ENCODE data around the gene NEO1.

- TF ChIP-seq FOS (IDR thresholded peaks at IDR 0.05; ENCODE audit: extremely low read depth, insufficient read length), result no peak
- no peak for TF ChIP-seq SIN3A (IDR thresholded peaks at IDR 0.05; ENCODE audit: borderline replicate concordance in 2 of 2, control insufficient read depth in 1 of 2, low read depth in 2 of 2, low read length in 2 of 2)
- no peak for TF ChIP-seq ZNF717 (CRISPR knock-in tag; IDR thresholded peaks at IDR 0.05)
- no peak for TF ChIP-seq CTCF (IDR thresholded peaks at IDR 0.05 in 2 of 3, conservative IDR thresholded peaks at IDR 0.05 in 1 of 3; ENCODE audit: insufficient read depth in 2 of 3, low read depth in 1 of 3, low read length in 3 of 3)
- no peak for TF ChIP-seq POLR2AphosphoS5 (IDR thresholded peaks at IDR 0.05; ENCODE audit: control insufficient read depth, insufficient read depth, low read depth, low read length)
- TF ChIP-seq ARHGAP35 (IDR thresholded peaks at IDR 0.05; ENCODE audit: partially characterized antibody), result no peak
Observed at GRCh38 chr15:73078291-73078690, 26.0 kb downstream of the NEO1 start.
